WERI-Rb-1 (cell line): Measurements from ENCODE around the gene MT1F.
A peak's percentile ranks its signal among the peaks of the same experiment; 100 is the strongest.

Experiments
- DNase-seq: peaks from one replicate; pipeline ENCODE4 v3.0.0-alpha.2; 2020
- H3K27ac ChIP-seq: fragments of 250-450 bp; sonication (Bioruptor Pico); 2 replicates; pipeline ENCODE4 v1.5.1; 2020; ENCODE audit warnings: mild to moderate bottlenecking, moderate library complexity
- H3K27me3 ChIP-seq: fragments of 250-450 bp; sonication (Bioruptor Pico); 2 replicates; pipeline ENCODE4 v1.5.1; 2021; ENCODE audit warnings: mild to moderate bottlenecking, low read depth, moderate library complexity; ENCODE audit not compliant: insufficient read depth, severe bottlenecking
- H3K36me3 ChIP-seq: fragments of 250-450 bp; sonication (Bioruptor Pico); 2 replicates; pipeline ENCODE4 v1.5.1; 2020; ENCODE audit warnings: mild to moderate bottlenecking, moderate library complexity
- H3K4me3 ChIP-seq: 2 replicates; pipeline ENCODE4 v1.5.1; 2011; ENCODE audit warnings: low read depth, mild to moderate bottlenecking, control low read depth, low read length
- H3K9me3 ChIP-seq: fragments of 250-450 bp; sonication (Bioruptor Pico); 2 replicates; pipeline ENCODE4 v1.5.1; 2021; ENCODE audit warnings: mild to moderate bottlenecking, moderate library complexity; ENCODE audit not compliant: severe bottlenecking
- CTCF ChIP-seq: IDR thresholded peaks from 2 replicates; pipeline ENCODE4 v1.5.1; 2011; ENCODE audit warnings: low read depth, mild to moderate bottlenecking, control low read depth, inconsistent platforms, low read length

The MT1F gene

GRCh38 chr16:56639045-56639444 is 18.7 kb upstream of the MT1F start:
- TF ChIP-seq CTCF, result no peak
- no peaks in the 10 kb centered on the region for H3K36me3 ChIP-seq
- H3K27me3 ChIP-seq, result no peaks in the 10 kb centered on the region
- no peak for DNase-seq
- no peak overlapping the region for H3K4me3 ChIP-seq
- no peak overlapping the region for H3K27ac ChIP-seq
- no peaks in the 10 kb centered on the region for H3K9me3 ChIP-seq

GRCh38 chr16:56640076-56640475 is 17.7 kb upstream of the MT1F start:
- Histone ChIP-seq H3K27ac (peak overlapping the region; percentile 49; the same call in 1 of the 2 replicates), H3K36me3 (no peaks in the 10 kb centered on the region), H3K9me3 (no peaks in the 10 kb centered on the region), H3K4me3 (no peak overlapping the region), H3K27me3 (no peaks in the 10 kb centered on the region)
- no peak for DNase-seq
- TF ChIP-seq CTCF, result no peak

GRCh38 chr16:56641166-56641565 is 16.6 kb upstream of the MT1F start:
- Histone ChIP-seq H3K27ac (no peak overlapping the region; the same call in 1 of the 2 replicates), H3K27me3 (no peaks in the 10 kb centered on the region), H3K9me3 (no peaks in the 10 kb centered on the region), H3K36me3 (no peaks in the 10 kb centered on the region), H3K4me3 (no peak overlapping the region)
- no peak for DNase-seq
- no peak for TF ChIP-seq CTCF

- Histone ChIP-seq H3K36me3 (no peaks in the 10 kb centered on the region), H3K27ac (no peak overlapping the region), H3K4me3 (no peak overlapping the region), H3K27me3 (no peaks in the 10 kb centered on the region), H3K9me3 (no peaks in the 10 kb centered on the region)
- TF ChIP-seq CTCF, result no peak
- no peak for DNase-seq
Measured at GRCh38 chr16:56643080-56643778, 14.5 kb upstream of the MT1F start.

GRCh38 chr16:56643833-56644232 is 13.9 kb upstream of the MT1F start:
- no peaks in the 10 kb centered on the region for H3K9me3 ChIP-seq
- no peaks in the 10 kb centered on the region for H3K36me3 ChIP-seq
- DNase-seq, result no peak
- no peak for TF ChIP-seq CTCF
- no peak overlapping the region for H3K4me3 ChIP-seq
- no peak overlapping the region for H3K27ac ChIP-seq
- no peaks in the 10 kb centered on the region for H3K27me3 ChIP-seq

- no peaks in the 10 kb centered on the region for H3K9me3 ChIP-seq
- no peak for TF ChIP-seq CTCF
- no peak overlapping the region for H3K4me3 ChIP-seq
- no peak for DNase-seq
- H3K27ac ChIP-seq, result no peak overlapping the region
- no peaks in the 10 kb centered on the region for H3K36me3 ChIP-seq
- no peaks in the 10 kb centered on the region for H3K27me3 ChIP-seq
Measured at GRCh38 chr16:56645311-56645710, 12.4 kb upstream of the MT1F start.
